ENCODE results near the gene AASS. TPM values are rescaled to one million over a fixed set of nuclear protein-coding genes. Genes with fewer than 3 reads are reported as not detected.

The AASS gene
- total RNA-seq, 2 donors from 2014 or later = 28.5 to 37.9 TPM

DNA sequence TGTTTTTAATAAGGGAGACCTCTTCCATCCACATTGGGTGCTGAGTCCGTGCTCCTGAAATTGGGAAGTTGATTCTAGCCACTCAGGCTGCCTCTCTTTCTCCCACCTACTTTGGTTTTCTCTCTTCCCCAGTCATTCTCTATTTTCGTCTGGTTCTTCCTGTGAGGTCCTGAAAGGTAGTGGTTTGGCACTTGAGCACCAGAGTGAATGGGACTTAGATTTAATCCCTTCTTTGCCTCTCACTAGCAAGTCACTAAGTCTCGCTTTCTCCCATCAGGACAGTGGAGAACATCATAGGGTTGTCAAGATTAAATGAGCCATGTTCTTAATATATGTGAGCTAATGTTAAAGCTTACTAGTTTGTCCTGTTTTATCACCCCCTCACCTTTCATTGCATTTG is 4.0 kb upstream of the AASS start:
- intact Hi-C loops (cut with DNase I) = no loop called here
- ATAC-seq (no peak), DNase-seq (no peak)
- Histone ChIP-seq H3K4me1 (peaks cover 11% of the 10 kb centered on the region), H3K9me3 (no peaks in the 10 kb centered on the region), H3K27me3 (no peaks in the 10 kb centered on the region), H3K36me3 (replicated peaks in 1 of 2; ENCODE audit: insufficient read depth in 1 of 2, low read depth in 2 of 2) (no peaks in the 10 kb centered on the region), H3K4me3 (no peak overlapping the region), H3K27ac (no peak overlapping the region)
- TF ChIP-seq CTCF (IDR thresholded peaks at IDR 0.05) = no peak
- no peak for TF ChIP-seq POLR2A (IDR thresholded peaks at IDR 0.05)
- WGBS, 2 donors = 65 to 88% methylated on average over 3 of the region's 3 CpGs

DNA sequence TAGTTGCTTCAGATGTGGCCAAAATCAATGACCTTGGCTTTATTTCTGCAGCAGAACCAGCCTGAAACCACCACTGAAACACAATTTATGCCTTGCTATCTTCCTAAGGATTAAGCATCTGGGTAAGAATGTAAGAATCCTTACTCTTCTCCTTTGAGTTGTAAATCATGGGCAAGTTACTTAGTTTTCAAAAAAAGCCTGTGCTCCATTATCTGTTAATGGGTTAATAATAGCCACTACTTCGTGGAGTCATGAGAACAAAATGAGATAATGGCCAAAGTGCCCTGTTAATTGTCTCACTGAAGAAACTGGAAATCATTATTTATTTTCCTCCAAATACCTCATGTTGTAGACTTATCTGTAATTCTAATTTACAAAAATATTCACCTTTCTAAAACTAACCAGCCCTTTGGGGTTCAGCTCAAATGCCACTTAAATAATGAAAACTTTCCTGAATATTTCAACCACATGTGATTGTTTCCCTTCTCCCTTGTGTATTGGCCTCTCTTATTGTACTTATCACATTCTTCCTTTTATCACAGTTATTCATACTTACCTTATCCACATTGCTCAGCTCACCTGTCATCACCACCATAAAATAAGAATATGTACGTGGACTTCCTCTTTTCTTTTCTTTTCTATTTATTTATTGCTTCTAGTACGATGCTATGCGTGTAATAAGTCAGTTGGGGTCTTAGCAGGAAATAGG is 2.0 kb upstream of the AASS start:
- Histone ChIP-seq H3K36me3 (replicated peaks in 1 of 2; ENCODE audit: insufficient read depth in 1 of 2, low read depth in 2 of 2) (no peaks in the 10 kb centered on the region), H3K4me3 (no peak overlapping the region), H3K27me3 (no peaks in the 10 kb centered on the region), H3K9me3 (no peaks in the 10 kb centered on the region), H3K27ac (no peak overlapping the region), H3K4me1 (peaks cover 11% of the 10 kb centered on the region)
- intact Hi-C loops (cut with DNase I) = no loop called here
- DNase-seq = no peak
- TF ChIP-seq POLR2A (IDR thresholded peaks at IDR 0.05) (no peak), CTCF (IDR thresholded peaks at IDR 0.05) (no peak)
- 60 to 61% methylated on average over 4 of the region's 4 CpGs for WGBS, 2 donors
- ATAC-seq = no peak

- Histone ChIP-seq H3K4me3 (peak overlapping the region; percentile 88 to 96), H3K36me3 (replicated peaks in 1 of 2; ENCODE audit: insufficient read depth in 1 of 2, low read depth in 2 of 2) (no peaks in the 10 kb centered on the region), H3K27ac (peak overlapping the region; percentile 76 to 100 (median 96)), H3K4me1 (peaks cover 11% of the 10 kb centered on the region), H3K9me3 (no peaks in the 10 kb centered on the region), H3K27me3 (no peaks in the 10 kb centered on the region)
- peak; percentile 7 for ATAC-seq
- 1% methylated on average over 6 to 18 of the region's 18 CpGs for WGBS, 2 donors
- intact Hi-C loops (cut with DNase I) = no loop called here
- TF ChIP-seq CTCF (IDR thresholded peaks at IDR 0.05) (no peak), POLR2A (IDR thresholded peaks at IDR 0.05) (no peak)
- DNase-seq = peak; percentile 17 to 33 (median 24)
Observed at GRCh38 chr7:122143376-122143750, 686 bp downstream of the AASS start.

GRCh38 chr7:122140918-122141317 is 3.1 kb downstream of the AASS start:
- intact Hi-C loops (cut with DNase I) = no loop called here
- Histone ChIP-seq H3K9me3 (no peaks in the 10 kb centered on the region), H3K36me3 (replicated peaks in 1 of 2; ENCODE audit: insufficient read depth in 1 of 2, low read depth in 2 of 2) (no peaks in the 10 kb centered on the region), H3K4me1 (peaks cover 28% of the 10 kb centered on the region), H3K27ac (no peak overlapping the region), H3K4me3 (no peak overlapping the region), H3K27me3 (no peaks in the 10 kb centered on the region)
- WGBS, 2 donors = 93 to 94% methylated on average over 1 of the region's 1 CpG
- DNase-seq = no peak
- ATAC-seq = no peak
- no peak for TF ChIP-seq CTCF (IDR thresholded peaks at IDR 0.05)
- no peak for TF ChIP-seq POLR2A (IDR thresholded peaks at IDR 0.05)
